Pons (tissue), 1 donor: ENCODE results near the gene RET.
"Not testable (repeated sequence)": the region's sequence is repeated elsewhere in the genome, so short reads cannot be mapped to it uniquely, and the experiment has no call there.

Experiments
- DNase-seq: peaks from one replicate; pipeline ENCODE4 v3.0.0-alpha.2; 2016; ENCODE audit warnings: low spot score

RET gene

DNA sequence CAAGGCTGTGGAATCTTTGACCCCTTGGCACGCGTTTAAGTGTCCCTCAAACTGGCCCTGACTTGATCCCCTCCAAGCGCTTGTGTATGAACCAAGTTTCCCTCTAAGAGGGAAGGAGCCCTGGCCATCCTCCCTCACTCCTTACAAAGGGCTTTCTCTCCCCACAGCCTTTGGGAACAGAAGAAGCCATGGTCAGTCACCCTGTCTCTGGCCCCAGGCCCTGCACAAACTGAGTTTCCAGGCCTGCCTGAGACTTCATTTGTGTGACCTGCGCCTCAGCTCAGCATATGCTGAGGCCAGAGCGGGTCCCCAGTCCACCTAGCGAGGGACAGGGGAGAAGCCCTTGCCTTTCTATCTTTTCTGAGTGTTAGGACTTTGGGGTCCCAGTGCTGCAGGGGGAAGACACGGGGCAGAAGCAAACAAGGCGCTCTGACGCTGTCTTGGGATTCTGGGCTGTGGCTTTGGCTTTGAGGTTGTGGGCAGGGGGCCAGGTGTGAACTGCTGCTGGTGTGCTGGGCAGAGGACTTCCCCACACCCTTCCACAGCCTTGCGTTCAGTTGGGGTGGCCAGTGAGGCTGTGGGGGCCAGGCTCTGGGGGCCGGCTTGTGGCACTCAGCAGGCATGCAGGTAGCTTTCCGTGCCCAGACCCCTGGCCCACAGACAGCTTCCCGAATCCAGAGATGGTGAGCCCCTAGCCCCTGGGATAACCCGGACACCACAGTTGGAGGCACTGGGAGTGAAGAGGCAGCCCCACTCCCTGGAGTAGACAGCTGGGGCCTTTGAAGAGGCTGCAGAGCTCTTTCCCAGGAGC lies 1.5 kb downstream of the RET start:
- DNase-seq, result no peak

DNA sequence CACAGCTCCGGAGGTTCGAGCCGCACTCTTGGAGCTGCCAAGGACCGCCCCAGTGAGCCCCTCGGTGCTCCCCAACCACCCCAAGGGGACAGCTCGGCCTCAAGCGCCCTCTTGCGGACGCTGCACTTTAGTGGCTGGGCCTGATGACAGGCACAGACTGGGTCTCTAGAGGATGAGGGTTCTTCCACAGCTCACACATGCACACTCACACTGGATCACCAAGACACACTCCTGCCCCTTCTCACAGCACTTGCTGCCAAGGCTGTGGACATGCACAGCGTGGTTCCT lies 2.1 kb downstream of the RET start:
- no peak for DNase-seq

DNA sequence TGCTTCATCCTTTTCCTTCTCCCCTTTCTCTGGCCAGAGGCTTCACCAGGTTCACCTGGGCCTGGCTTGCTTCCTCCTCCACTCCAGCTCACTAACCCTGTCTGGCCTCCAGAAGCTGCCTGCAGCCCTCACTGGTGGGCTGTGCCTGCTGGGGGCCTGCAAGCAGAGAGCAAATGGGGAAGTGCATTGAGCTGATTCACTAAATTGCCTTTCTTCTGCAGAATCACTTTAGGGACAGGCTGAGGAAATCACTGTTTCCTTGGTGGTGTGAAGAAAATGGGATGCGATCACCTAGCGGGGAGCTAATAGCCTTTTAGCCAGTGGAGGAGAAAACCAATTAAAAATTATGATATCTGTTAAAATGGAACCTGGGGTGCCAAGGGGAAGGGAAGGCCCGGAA lies 3.0 kb downstream of the RET start:
- no peak for DNase-seq

DNA sequence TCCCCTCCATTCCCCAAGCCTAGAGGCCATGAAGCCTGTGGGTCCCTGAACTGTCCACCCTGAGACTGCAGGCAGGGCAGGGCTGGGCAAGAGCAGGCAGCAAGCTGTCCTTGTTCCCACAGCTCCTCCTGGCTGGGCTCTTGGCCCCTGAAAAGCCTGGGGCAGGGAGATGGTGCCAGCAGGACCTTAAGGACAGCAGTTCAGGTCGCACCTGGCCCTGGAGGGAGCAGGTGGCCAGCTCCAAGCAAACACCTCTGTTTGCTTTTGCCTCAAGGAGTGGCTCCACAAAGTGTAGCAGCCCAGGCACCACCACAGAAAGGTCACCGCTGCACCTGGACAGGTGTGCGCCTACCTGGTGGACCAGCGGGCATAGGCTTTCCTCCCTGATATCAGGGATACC lies 5.2 kb downstream of the RET start:
- DNase-seq, result no peak

DNA sequence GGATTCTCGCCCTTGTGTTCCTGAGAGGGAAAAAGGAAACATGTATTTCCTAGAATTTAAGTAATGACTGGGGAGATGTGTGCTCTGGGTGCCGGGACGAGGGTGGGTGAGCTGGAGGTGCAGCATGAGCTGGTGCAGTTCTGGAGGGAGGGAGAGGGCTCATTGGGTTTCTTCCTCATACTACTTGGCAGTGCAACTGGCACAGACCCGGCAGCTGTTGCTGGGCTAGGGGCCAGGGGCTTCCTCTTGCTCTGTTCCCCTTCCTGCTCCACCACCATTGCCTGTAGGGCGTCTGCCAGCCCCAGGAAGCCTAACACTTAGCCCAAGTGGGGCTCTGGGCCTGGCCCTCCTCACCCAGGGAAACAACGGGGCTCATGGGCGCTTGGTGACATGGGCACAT lies 5.9 kb downstream of the RET start:
- DNase-seq, result no peak

DNA sequence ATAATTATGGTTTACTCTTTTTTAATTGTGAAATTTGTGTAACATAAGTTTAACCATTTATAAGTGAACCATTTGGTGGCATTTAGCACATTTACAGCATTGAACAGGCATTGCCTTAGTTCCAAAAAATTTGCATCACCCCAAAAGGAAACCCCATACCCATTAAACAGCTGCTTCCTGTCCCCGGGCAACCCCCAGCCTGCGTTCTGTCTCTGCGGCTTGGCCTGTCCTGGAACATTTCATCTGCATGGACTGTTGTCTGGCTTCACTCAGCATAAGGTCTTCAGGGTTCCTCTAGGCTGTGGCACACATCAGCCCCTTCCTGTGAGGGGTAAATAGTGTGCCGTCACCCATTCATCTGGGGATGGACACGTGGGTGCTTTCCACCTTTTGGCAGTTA lies 6.9 kb downstream of the RET start:
- no peak for DNase-seq

DNA sequence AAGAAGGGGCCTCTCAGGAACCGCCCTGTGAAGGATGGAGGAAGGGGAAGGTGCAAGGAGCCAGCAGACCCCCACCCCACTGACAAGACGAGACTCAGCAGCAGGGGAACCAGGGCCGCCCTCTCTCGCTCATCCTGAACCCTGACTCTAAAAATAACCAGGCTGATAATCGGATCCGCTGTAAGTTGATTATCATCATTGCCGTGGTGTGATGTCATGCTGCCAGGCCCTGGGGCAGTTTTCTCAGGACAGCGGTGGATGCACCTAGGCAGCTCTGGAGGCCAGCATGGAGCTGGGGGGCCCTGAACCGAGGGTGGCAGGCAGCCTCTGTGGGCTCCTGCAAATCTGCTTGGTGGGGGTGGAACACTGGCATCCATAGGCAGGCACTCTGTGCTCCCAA lies 7.9 kb downstream of the RET start:
- DNase-seq, result no peak

DNA sequence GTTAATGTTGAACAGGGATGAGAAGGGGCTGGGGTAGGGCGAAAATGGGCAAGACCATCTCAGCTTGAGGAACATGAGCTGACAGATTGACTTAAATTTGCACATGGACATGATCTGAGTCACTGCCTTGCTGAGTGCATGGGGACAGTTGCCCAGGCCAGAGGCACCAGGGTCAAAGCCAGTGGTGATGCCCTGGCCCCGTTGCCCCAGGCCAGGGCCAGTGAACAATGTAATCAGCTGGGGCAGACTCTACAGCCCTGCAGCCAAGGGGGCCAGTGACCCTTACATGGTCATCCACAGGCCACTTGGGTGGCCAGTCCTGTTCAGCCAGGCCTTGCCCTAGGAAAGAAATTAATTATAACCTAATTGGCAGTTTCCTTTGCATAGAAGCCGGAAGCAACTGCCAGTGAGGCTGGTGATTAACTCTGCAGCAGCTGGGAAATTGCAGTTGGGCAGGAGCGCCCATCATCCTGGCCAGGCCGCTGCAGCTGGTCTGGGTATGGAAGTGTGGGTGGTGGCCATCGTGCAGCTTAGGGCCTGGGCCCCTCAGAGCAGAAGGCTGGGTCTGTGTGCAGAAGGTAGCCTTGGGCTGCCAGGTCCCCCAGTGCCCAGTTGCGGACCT lies 9.6 kb downstream of the RET start:
- no peak for DNase-seq

DNA sequence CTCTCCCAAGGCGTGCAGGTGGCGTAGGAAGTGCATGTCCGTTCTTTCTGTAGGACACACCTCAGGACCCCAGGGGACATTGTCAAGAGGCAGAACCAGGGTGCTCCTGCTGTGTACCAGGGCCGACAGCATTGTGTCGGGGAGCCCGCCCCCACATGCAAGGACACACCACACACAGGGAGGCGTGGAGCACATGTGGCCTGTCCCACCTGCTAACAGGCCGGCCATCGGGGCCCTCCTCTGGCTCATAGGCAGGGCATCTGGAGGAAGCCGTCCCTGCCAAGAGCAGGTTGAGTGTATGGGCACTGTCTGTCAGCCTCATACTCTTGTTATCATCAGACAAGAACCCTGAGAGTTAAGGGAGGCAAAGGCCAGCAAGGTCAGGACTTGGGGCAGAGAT lies 12.7 kb downstream of the RET start:
- no peak for DNase-seq

DNA sequence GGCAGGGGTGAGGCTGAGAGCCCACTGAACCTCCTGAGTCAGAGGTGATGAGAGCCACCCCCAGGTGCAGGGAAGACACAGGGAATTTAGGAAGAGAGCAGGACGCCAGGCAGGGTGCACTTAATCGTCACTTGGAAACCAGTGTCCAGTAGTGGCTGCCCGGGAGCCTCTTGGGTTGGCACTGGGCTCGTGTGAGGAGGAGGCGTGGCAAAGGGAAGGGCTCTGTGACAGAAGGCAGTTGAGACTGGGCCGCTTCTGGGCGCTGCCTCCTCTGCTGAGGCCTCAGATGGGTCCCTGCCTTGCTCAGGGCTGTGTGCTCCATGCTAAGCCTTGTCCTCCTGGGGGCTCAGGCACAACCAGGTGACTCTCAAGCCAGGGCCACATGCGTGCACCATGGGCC lies 13.3 kb downstream of the RET start:
- DNase-seq, result no peak

DNA sequence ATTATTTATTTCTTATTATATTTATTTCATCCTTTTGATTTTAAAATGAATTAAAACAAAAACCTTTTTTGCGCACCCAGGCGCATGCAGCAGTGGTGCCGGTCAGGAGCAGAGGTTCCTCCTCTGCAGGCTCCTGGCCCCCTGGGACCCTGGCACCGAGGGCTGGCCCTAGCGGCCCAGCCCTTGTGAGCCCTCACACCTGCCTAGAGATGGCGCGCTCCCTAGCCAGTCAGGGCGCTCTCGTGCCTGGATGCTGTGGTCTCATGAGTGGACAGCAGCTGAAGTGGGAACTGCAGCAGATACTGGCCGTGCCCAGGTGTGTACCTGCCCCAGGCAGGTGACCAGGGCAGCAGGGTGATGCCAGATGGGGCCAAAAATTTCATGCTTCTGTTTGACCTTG lies 13.8 kb downstream of the RET start:
- no peak for DNase-seq

DNA sequence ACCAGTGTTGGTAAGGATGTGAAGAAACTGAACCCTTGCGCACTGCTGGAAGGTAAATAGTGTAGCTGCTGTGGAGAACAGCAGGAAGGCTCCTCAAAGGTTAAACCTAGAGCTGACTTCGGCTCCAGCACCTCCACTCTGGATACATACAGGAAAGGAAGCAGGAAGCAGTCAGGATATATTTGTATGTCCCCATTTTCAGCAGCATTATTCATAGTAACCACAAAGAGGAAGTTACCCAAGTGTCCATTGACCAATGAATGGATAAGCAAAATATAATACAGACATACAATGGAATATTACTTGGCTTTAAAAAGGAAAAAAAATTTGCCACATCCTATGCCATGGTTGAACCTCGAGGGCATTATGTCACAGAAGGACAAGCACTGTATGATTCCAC lies 15.0 kb downstream of the RET start:
- DNase-seq, result no peak

DNA sequence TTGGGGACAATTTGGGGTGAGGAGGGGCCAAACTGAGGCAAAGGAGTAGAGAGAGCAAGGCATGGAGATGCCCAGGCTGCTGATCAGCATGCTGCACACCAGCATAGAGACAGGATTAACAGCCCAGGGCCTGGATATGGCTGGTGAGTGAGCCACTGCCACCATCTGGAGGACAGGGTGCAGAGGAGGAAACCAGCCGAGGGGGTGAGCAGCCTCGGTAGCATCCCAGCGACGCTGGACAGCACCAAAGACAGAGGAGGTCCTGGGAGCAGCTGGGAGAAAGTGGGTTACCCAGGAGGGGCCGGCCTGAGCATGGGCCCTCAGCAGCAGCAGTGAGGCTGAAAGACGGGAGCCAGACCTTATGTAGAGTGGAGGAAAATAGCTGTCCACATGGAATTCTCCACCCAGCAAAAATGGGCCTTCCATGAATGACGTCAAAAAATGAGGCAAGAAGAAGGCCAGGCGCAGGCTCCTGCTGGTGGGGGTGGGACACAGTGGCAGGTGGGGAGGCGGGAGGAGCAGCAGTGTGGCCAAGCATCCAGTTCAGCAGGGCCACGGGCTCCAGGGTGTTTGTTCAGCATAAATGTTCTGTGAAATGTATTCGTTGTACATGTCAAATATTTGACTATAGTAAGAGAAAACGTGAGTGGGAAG lies 16.7 kb downstream of the RET start:
- DNase-seq, result peak; percentile 16

DNA sequence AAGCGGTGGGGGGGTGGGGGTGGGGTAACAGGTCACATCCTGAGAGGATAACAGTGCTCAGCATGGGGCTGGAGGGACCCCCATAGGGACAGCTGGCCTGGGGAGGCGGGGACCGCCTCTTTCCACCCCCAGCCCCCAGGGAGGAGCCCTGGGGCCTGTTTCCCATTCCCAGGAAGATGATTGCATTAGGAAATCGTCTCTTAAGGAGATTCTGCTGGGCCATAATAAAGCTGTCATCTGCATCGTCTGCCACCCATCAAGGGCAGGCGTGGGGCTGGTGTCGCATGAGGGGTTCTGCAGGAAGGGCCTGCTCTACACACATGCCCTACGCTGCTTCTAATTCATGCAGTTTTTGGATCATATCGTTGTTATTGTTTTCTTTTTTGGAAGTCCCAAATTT lies 17.2 kb downstream of the RET start:
- DNase-seq, result no peak

DNA sequence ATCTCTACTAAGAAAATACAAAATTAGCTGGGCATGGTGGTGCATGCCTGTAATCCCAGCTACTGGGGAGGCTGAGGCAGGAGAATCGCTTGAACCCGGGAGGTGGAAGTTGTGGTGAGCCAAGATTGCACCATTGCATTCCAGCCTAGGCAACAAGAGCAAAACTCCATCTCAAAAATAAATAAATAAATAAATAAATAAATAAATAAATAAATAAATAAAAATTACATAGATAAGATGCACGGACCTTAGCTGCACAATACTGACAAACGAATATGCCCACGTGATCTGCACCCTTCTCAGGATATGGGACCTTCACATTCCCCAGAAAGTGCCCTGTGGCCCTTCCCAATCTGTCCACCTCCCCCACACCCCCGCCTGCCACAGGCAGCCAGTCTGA lies 22.5 kb downstream of the RET start:
- not testable (repeated sequence) for DNase-seq

DNA sequence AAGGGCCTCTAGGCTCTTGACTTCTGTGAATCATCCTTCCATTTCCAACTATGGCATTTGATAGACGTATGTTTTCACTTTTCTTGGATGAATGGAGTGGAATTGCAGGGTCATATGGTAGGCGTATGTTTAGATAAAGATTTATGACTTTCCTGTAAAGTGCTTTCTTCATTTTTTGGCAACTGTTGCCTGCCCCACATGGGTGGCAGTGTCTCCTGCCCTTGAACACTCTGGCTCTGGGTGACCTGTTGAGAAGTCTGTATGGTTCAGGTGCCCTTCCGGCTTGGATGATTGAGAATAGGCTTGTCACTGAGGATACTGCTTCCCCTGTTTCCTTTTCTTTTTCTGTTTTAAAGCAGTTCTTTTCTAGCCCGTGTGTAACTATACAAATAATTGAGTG lies 23.1 kb downstream of the RET start:
- DNase-seq, result no peak

DNA sequence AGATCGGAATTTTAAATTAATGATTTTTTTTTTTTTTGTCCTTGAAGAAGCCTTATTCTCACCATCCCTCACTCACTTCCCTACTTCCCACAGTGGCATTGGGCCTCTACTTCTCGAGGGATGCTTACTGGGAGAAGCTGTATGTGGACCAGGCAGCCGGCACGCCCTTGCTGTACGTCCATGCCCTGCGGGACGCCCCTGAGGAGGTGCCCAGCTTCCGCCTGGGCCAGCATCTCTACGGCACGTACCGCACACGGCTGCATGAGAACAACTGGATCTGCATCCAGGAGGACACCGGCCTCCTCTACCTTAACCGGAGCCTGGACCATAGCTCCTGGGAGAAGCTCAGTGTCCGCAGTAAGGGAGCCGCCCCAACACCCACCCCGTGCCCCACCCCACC lies 23.5 kb downstream of the RET start:
- DNase-seq, result no peak

DNA sequence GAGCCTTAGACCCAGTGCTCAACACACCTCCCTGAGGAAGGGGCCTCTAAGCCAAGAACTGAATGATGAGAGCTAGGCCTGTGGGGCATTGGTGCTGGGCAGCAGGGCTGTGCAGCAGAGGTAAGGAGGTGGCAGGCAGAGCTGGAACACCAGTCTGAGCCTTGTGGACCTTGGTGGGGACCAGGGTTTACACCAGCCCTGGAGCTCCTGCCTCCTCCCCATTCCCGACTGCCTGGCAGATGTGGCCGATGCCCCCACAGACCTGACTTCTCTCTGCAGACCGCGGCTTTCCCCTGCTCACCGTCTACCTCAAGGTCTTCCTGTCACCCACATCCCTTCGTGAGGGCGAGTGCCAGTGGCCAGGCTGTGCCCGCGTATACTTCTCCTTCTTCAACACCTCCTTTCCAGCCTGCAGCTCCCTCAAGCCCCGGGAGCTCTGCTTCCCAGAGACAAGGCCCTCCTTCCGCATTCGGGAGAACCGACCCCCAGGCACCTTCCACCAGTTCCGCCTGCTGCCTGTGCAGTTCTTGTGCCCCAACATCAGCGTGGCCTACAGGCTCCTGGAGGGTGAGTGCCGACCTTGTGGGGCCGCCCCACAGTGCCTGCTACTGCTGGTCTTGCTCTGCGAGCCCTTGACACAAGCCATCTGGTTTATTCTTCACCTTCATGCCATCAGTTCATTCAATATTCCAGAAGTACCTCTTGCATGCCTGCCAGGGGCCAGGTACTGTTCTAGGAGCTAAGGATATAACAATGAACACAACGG lies 25.4 kb downstream of the RET start:
- DNase-seq, result no peak

DNA sequence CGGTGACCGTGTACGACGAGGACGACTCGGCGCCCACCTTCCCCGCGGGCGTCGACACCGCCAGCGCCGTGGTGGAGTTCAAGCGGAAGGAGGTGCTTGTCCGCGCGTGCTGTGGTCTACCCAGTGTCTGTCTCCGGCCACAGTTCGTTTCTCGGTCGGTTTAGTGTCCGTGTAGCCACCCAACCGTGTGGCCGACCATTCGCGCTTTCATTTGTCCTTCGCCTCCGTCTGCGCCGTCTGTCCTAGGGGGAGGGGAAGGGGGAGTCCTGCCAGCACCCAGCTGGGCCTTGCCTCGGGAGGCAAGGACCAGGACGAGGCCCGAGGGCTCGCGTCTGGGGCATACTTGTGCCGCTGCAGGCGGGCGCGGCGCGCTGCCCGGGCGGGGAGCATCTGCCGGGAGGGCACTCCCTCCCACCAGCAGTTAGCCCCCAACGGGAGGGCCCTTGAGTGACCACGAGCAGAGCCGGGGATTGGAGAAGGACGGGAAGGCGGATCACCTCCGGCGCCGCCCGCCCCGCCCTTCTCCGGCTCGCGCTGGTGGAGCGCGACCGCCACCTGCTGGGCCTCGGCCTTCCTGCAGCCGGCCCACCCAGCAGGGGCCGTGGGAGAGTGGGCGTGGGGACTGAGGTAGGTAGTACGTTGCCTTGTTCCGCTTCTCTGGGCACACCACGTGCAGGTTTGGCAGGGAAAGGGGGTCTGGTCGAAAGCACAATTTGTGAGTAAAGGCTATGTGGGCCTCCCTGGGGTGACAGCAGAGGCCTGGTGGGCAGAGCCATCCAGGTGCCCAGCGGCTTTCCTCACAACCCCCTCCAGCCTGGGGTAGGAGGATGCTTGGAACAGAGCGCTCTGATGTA lies 28.5 kb downstream of the RET start:
- peak; percentile 49 for DNase-seq

DNA sequence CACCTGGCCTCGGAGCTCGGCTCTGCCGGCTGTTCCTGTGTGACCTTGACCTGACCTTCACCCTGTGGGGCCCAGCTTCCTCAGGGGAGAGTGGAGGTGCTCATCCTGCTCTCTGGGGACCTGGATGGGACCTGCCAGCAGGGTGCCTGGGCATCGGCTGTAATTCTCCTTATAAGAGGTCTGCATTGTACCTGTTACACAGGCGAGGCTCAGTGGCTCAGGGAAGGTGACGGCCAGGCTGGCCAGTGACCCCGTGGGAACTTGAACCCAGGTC lies 29.0 kb downstream of the RET start:
- DNase-seq, result no peak

DNA sequence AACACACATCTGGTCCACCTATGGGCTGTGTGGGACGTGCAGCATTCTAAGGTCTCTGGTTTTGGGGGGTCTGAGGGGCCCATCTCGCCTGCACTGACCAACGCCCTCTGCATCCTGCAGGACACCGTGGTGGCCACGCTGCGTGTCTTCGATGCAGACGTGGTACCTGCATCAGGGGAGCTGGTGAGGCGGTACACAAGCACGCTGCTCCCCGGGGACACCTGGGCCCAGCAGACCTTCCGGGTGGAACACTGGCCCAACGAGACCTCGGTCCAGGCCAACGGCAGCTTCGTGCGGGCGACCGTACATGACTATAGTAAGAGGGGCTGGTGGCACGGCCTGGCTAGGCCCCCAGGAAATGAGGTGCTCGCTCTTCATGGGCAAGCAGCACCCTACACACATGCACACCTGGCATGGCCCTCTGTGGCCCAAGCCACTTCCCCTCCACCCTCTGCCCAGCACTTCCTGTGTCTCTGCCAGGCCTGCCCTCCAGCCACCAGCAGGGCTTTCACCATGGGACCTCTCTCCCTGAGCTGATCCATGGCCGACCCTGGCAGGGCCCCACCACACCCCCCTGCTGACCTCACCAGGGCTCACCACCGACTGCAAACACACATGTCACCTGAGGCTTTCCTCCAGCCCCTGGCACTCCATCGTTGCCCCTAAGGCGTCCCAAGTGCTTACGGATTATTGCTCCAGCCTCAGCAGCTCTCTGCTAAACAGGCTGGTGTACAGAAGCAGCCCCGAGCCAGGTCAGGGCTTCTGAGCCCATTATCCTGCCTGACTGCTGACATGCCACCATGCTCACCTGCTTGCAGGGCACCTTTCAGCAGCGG lies 29.6 kb downstream of the RET start:
- DNase-seq, result no peak
